CD8-positive, alpha-beta memory T cell (primary cell): ENCODE measurements around the gene HIBADH. TPM values are rescaled to one million over a fixed set of nuclear protein-coding genes. Genes with fewer than 3 reads are reported as not detected.

Experiments used
- CTCF ChIA-PET: fragments of 350-600 bp; sonication (Branson Sonifier 250); formaldehyde crosslinking; loops from one replicate; lab custom pipeline; 2021; ENCODE audit warnings: antibody characterized with exemption; lab: Charles Lee
- POLR2A ChIA-PET: fragments of 350-600 bp; sonication (Branson Sonifier 250); formaldehyde crosslinking; loops from one replicate; lab custom pipeline; 2021; ENCODE audit warnings: antibody characterized with exemption; lab: Charles Lee
- DNase-seq, 5 donors: peaks; one replicate each; pipeline versions ENCODE4 v3.0.0 to v3.0.0-alpha.2; 2020 to 2022; ENCODE audit warnings: mixed read lengths in 1 of 5
- H3K27ac ChIP-seq: one replicate; pipeline ENCODE4 v1.7.0; 2013; ENCODE audit warnings: low read depth, mild to moderate bottlenecking, low read length, moderate library complexity
- H3K27me3 ChIP-seq: 2 replicates; pipeline ENCODE4 v1.7.0; 2013; ENCODE audit warnings: low read length, mild to moderate bottlenecking; ENCODE audit not compliant: insufficient read depth, poor library complexity, severe bottlenecking
- H3K36me3 ChIP-seq: 2 replicates; pipeline ENCODE4 v1.7.0; 2013; ENCODE audit warnings: mild to moderate bottlenecking, low read length, moderate library complexity; ENCODE audit not compliant: insufficient read depth
- H3K4me1 ChIP-seq: 2 replicates; pipeline ENCODE4 v1.7.0; 2013; ENCODE audit warnings: mild to moderate bottlenecking, low read length, moderate library complexity; ENCODE audit not compliant: insufficient read depth
- H3K4me3 ChIP-seq: 2 replicates; pipeline ENCODE4 v1.7.0; 2013; ENCODE audit warnings: mild to moderate bottlenecking, low read length
- H3K9me3 ChIP-seq: 2 replicates; pipeline ENCODE4 v1.7.0; 2013; ENCODE audit warnings: mild to moderate bottlenecking, low read length
- H3K27ac Mint-ChIP-seq, 8 donors: one replicate each; pipeline ENCODE4 v1.8.0; 2020 to 2021; ENCODE audit warnings: mixed read lengths in 8 of 8, mild to moderate bottlenecking in 6 of 8, inconsistent platforms in 3 of 8, moderate library complexity in 3 of 8
- H3K27me3 Mint-ChIP-seq, 2 donors: one replicate each; pipeline ENCODE4 v1.8.0; 2020 to 2021; ENCODE audit warnings: mixed read lengths in 2 of 2, mild to moderate bottlenecking in 1 of 2, moderate library complexity in 1 of 2
- H3K36me3 Mint-ChIP-seq, 3 donors: one replicate each; pipeline ENCODE4 v1.8.0; 2020 to 2021; ENCODE audit warnings: mixed read lengths in 3 of 3, inconsistent platforms in 1 of 3, mild to moderate bottlenecking in 1 of 3
- H3K4me1 Mint-ChIP-seq, 3 donors: one replicate each; pipeline ENCODE4 v1.8.0; 2020 to 2021; ENCODE audit warnings: mixed read lengths in 3 of 3, inconsistent platforms in 1 of 3, mild to moderate bottlenecking in 1 of 3
- H3K4me3 Mint-ChIP-seq, 7 donors: one replicate each; pipeline ENCODE4 v1.8.0; 2020 to 2021; ENCODE audit warnings: mixed read lengths in 7 of 7, mild to moderate bottlenecking in 6 of 7, moderate library complexity in 4 of 7, inconsistent platforms in 2 of 7
- H3K9me3 Mint-ChIP-seq, 5 donors: one replicate each; pipeline ENCODE4 v1.8.0; 2020 to 2022; ENCODE audit warnings: mixed read lengths in 5 of 5, mild to moderate bottlenecking in 3 of 5, moderate library complexity in 2 of 5, inconsistent platforms in 1 of 5
- polyA plus RNA-seq: library from polyadenylated mRNA; unstranded; fragments of 300-500 nt; fragmentation: Illumina TruSeq; gene quantifications from one replicate; pipeline ENCODE4 v1.2.3, GENCODE V29; 2021
- total RNA-seq, 2 experiments: library from RNA; stranded (reverse); gene quantifications; one replicate each; pipeline ENCODE4 v1.2.3, GENCODE V29; 2021

The HIBADH gene
- total and polyA plus RNA-seq, 3 experiments from 2014 or later = 19.8 to 33.8 (median 20.0) TPM

- ChIA-PET CTCF (no interaction called here), POLR2A (no interaction called here)
- H3K9me3 ChIP-seq = no peaks in the 10 kb centered on the region
- H3K36me3 ChIP-seq = no peaks in the 10 kb centered on the region
- DNase-seq = no peak
- no peak overlapping the region for H3K27ac ChIP-seq
- Mint-ChIP-seq H3K9me3 (peaks cover 0 to 6% (median 4%) of the 10 kb centered on the region in 5 donors), H3K27me3 (peaks cover 13 to 24% of the 10 kb centered on the region in 2 donors), H3K4me1 (no peaks in the 10 kb centered on the region), H3K36me3 (peaks cover 0 to 2% (median 0%) of the 10 kb centered on the region in 3 donors), H3K4me3 (no peak overlapping the region), H3K27ac (no peak overlapping the region)
- H3K27me3 ChIP-seq = no peaks in the 10 kb centered on the region
- no peak overlapping the region for H3K4me3 ChIP-seq
- H3K4me1 ChIP-seq = no peaks in the 10 kb centered on the region
Measured at GRCh38 chr7:27688646-27689045, 26.0 kb upstream of the HIBADH start.

GRCh38 chr7:27688056-27688455, 25.4 kb upstream of the HIBADH start:
- no peaks in the 10 kb centered on the region for H3K27me3 ChIP-seq
- peaks cover 0 to 6% (median 4%) of the 10 kb centered on the region in 5 donors for H3K9me3 Mint-ChIP-seq
- no peaks in the 10 kb centered on the region for H3K9me3 ChIP-seq
- H3K4me1 Mint-ChIP-seq = no peaks in the 10 kb centered on the region
- H3K36me3 Mint-ChIP-seq = peaks cover 0 to 2% (median 0%) of the 10 kb centered on the region in 3 donors
- no peaks in the 10 kb centered on the region for H3K4me1 ChIP-seq
- H3K27ac ChIP-seq = no peak overlapping the region
- no peak for DNase-seq
- H3K4me3 Mint-ChIP-seq = no peak overlapping the region
- ChIA-PET CTCF (no interaction called here), POLR2A (no interaction called here)
- H3K4me3 ChIP-seq = no peak overlapping the region
- peaks cover 13 to 24% of the 10 kb centered on the region in 2 donors for H3K27me3 Mint-ChIP-seq
- no peaks in the 10 kb centered on the region for H3K36me3 ChIP-seq
- H3K27ac Mint-ChIP-seq = no peak overlapping the region

GRCh38 chr7:27686315-27686714, 23.6 kb upstream of the HIBADH start:
- no peak overlapping the region for H3K4me3 Mint-ChIP-seq
- H3K4me1 Mint-ChIP-seq = no peaks in the 10 kb centered on the region
- no peaks in the 10 kb centered on the region for H3K4me1 ChIP-seq
- no peak overlapping the region for H3K27ac ChIP-seq
- ChIA-PET POLR2A (interaction anchor here (0.5 to 0.6 kb wide), 2 partner anchors 16 to 58 kb away, joined by 3 read pairs; no protein-coding TSS in a partner anchor), CTCF (no interaction called here)
- H3K27me3 ChIP-seq = no peaks in the 10 kb centered on the region
- no peaks in the 10 kb centered on the region for H3K36me3 ChIP-seq
- no peak for DNase-seq
- H3K27me3 Mint-ChIP-seq = peaks cover 13 to 24% of the 10 kb centered on the region in 2 donors
- H3K36me3 Mint-ChIP-seq = peaks cover 0 to 2% (median 0%) of the 10 kb centered on the region in 3 donors
- no peak overlapping the region for H3K27ac Mint-ChIP-seq
- no peak overlapping the region for H3K4me3 ChIP-seq
- H3K9me3 Mint-ChIP-seq = peaks cover 0 to 6% (median 4%) of the 10 kb centered on the region in 5 donors
- no peaks in the 10 kb centered on the region for H3K9me3 ChIP-seq

DNA sequence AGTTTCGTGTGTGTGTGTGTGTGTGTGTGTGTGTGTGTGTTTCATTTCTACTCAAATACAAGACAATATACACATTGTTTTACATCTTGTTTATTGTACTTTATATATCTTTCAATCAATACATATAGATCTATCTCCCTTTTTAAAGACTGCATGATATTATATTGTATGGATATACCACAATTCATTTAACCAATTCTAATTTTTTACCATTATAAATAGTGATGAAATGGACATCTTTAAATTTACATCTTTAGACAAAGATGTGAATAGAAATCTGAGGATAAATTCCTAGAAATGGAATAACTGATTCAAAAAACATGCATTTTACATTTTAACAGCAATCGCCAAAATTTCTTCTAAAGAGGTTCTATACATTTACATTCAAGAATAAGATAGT, 23.2 kb upstream of the HIBADH start:
- H3K4me1 ChIP-seq = no peaks in the 10 kb centered on the region
- Mint-ChIP-seq H3K4me3 (no peak overlapping the region), H3K27me3 (peaks cover 13 to 24% of the 10 kb centered on the region in 2 donors), H3K9me3 (peaks cover 0 to 6% (median 4%) of the 10 kb centered on the region in 5 donors), H3K36me3 (peaks cover 0 to 2% (median 0%) of the 10 kb centered on the region in 3 donors), H3K4me1 (no peaks in the 10 kb centered on the region), H3K27ac (no peak overlapping the region)
- no peak for DNase-seq
- H3K27me3 ChIP-seq = no peaks in the 10 kb centered on the region
- ChIA-PET CTCF (no interaction called here), POLR2A (interaction anchor here (0.5 kb wide), 1 partner anchor 17 kb away, joined by 3 read pairs; no protein-coding TSS in a partner anchor)
- no peaks in the 10 kb centered on the region for H3K9me3 ChIP-seq
- H3K36me3 ChIP-seq = no peaks in the 10 kb centered on the region
- H3K27ac ChIP-seq = no peak overlapping the region
- H3K4me3 ChIP-seq = no peak overlapping the region

- Histone ChIP-seq H3K27me3 (no peaks in the 10 kb centered on the region), H3K4me3 (no peak overlapping the region), H3K4me1 (no peaks in the 10 kb centered on the region), H3K27ac (no peak overlapping the region), H3K36me3 (no peaks in the 10 kb centered on the region), H3K9me3 (no peaks in the 10 kb centered on the region)
- Mint-ChIP-seq H3K9me3 (peaks cover 0 to 6% (median 4%) of the 10 kb centered on the region in 5 donors), H3K4me3 (no peak overlapping the region), H3K36me3 (peaks cover 0 to 2% (median 0%) of the 10 kb centered on the region in 3 donors), H3K27me3 (peaks cover 13 to 24% of the 10 kb centered on the region in 2 donors), H3K4me1 (no peaks in the 10 kb centered on the region), H3K27ac (peak overlapping the region in 1 of 8 donors; percentile 48)
- ChIA-PET POLR2A (no interaction called here), CTCF (no interaction called here)
- no peak for DNase-seq
Measured at GRCh38 chr7:27685209-27685608, 22.5 kb upstream of the HIBADH start.

DNA sequence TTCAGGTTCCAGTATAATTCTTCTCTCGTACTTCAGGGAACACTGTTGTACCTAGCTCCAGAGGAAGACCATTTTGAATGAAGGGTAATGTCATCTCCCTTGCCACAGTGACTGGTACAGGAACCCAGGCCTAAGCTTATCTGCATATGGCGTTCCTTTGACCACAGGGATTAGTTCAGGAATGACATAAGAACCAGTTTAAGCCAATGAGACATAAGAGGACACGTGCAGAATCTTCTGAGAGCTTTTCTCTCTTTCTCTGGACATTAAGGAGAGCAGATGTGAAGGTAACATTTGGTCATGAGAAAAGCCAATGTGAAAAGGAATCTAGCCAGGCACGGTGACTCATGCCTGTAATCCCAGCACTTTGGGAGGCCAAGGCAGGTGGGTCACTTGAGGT, 21.8 kb upstream of the HIBADH start:
- CTCF ChIA-PET = no interaction called here
- no peak overlapping the region for H3K4me3 ChIP-seq

GRCh38 chr7:27680610-27681009, 17.9 kb upstream of the HIBADH start:
- Mint-ChIP-seq H3K4me3 (no peak overlapping the region), H3K9me3 (no peaks in the 10 kb centered on the region), H3K4me1 (no peaks in the 10 kb centered on the region), H3K36me3 (no peaks in the 10 kb centered on the region), H3K27ac (no peak overlapping the region), H3K27me3 (peaks cover 4 to 5% of the 10 kb centered on the region in 2 donors)
- CTCF ChIA-PET = no interaction called here
- Histone ChIP-seq H3K9me3 (no peaks in the 10 kb centered on the region), H3K36me3 (no peaks in the 10 kb centered on the region), H3K27ac (no peak overlapping the region), H3K4me3 (no peak overlapping the region), H3K4me1 (no peaks in the 10 kb centered on the region), H3K27me3 (no peaks in the 10 kb centered on the region)
- POLR2A ChIA-PET = no interaction called here
- no peak for DNase-seq

More for the DNA sequence above, 21.8 kb upstream of the HIBADH start:
- Histone ChIP-seq H3K27ac (no peak overlapping the region), H3K4me1 (no peaks in the 10 kb centered on the region), H3K36me3 (no peaks in the 10 kb centered on the region), H3K27me3 (no peaks in the 10 kb centered on the region), H3K9me3 (no peaks in the 10 kb centered on the region)
- peaks cover 11 to 17% of the 10 kb centered on the region in 2 donors for H3K27me3 Mint-ChIP-seq
- peaks cover 0 to 6% (median 4%) of the 10 kb centered on the region in 5 donors for H3K9me3 Mint-ChIP-seq
- no peaks in the 10 kb centered on the region for H3K4me1 Mint-ChIP-seq
- peaks cover 0 to 2% (median 0%) of the 10 kb centered on the region in 3 donors for H3K36me3 Mint-ChIP-seq
- POLR2A ChIA-PET = no interaction called here
- H3K27ac Mint-ChIP-seq = no peak overlapping the region
- no peak overlapping the region for H3K4me3 Mint-ChIP-seq
- DNase-seq = no peak

DNA sequence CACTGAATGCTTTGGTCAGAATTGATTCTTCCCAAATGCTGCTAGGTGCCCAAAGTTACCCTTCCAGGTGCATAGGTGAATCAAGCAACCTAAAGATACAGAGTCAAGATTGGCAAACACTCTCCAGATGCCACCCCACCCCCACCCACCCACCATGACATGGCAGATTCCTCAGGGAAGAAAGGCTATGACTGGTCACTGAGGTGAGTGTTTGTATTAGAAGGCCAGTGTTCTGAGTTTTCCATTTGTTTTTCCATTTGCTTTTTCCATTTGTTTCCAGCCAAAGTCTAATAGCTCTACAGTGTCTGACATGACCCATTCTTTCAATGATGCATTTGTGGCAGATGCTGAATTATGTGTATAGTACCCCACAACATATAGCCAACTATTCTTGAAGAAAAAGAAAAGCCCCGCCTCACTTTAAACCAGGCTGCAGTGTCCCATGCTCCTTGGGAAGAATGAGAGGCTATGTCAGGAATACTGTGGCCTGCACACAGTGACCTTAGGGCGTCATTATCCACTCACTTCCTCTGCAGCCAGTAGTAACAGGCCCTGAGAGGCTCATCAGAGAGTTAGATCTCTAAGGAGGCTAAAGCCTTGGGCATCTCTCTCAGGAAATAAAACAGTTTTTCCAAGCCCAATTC, 16.1 kb upstream of the HIBADH start:
- H3K9me3 Mint-ChIP-seq = peaks cover 0 to 3% (median 0%) of the 10 kb centered on the region in 5 donors
- Histone ChIP-seq H3K27me3 (no peaks in the 10 kb centered on the region), H3K4me3 (no peak overlapping the region), H3K27ac (no peak overlapping the region), H3K36me3 (no peaks in the 10 kb centered on the region), H3K9me3 (no peaks in the 10 kb centered on the region), H3K4me1 (no peaks in the 10 kb centered on the region)
- no peak overlapping the region for H3K4me3 Mint-ChIP-seq
- H3K27ac Mint-ChIP-seq = no peak overlapping the region
- CTCF ChIA-PET = no interaction called here
- DNase-seq = no peak
- POLR2A ChIA-PET = no interaction called here
- H3K36me3 Mint-ChIP-seq = no peaks in the 10 kb centered on the region
- H3K27me3 Mint-ChIP-seq = peaks cover 0 to 5% of the 10 kb centered on the region in 2 donors
- no peaks in the 10 kb centered on the region for H3K4me1 Mint-ChIP-seq
